Astrocyte (in vitro differentiated cells and primary cell): ENCODE results near the gene RALGPS1. TPM values are rescaled to one million over a fixed set of nuclear protein-coding genes. Genes with fewer than 3 reads are reported as not detected.

Source experiments
- DNase-seq: peaks from one replicate; pipeline ENCODE4 v3.0.0-alpha.2; 2010; ENCODE audit warnings: low read depth
- FAIRE-seq: peaks from 2 replicates; lab custom pipeline; 2011; peaks lifted over from hg19 to GRCh38; lab: Jason Lieb, UNC
- H2AFZ ChIP-seq: 2 replicates; pipeline ENCODE4 v1.6.0; 2012; ENCODE audit warnings: low read depth, low read length, inconsistent platforms
- H3K27ac ChIP-seq: 2 replicates; pipeline ENCODE4 v1.5.1; 2011; ENCODE audit warnings: low read depth, low read length, inconsistent platforms
- H3K27me3 ChIP-seq: 2 replicates; pipeline ENCODE4 v1.6.0; 2011; ENCODE audit warnings: low read length, inconsistent platforms; ENCODE audit not compliant: insufficient read depth
- H3K36me3 ChIP-seq: 2 replicates; pipeline ENCODE4 v1.5.1; 2011; ENCODE audit warnings: low read length, inconsistent platforms; ENCODE audit not compliant: insufficient read depth
- H3K4me1 ChIP-seq: 2 replicates; pipeline ENCODE4 v1.5.1; 2011; ENCODE audit warnings: low read length, inconsistent platforms; ENCODE audit not compliant: insufficient read depth
- H3K4me2 ChIP-seq: 2 replicates; pipeline ENCODE4 v1.6.0; 2012; ENCODE audit warnings: low read length, inconsistent platforms
- H3K4me3 ChIP-seq: 2 replicates; pipeline ENCODE4 v1.5.1; 2011; ENCODE audit warnings: low read depth, mild to moderate bottlenecking, low read length, inconsistent platforms; ENCODE audit not compliant: insufficient read depth
- H3K79me2 ChIP-seq: 2 replicates; pipeline ENCODE4 v1.6.0; 2012; ENCODE audit warnings: mild to moderate bottlenecking, low read length, inconsistent platforms; ENCODE audit not compliant: insufficient read depth
- H3K9ac ChIP-seq: 2 replicates; pipeline ENCODE4 v1.6.0; 2012; ENCODE audit warnings: mild to moderate bottlenecking, low read length, inconsistent platforms
- H3K9me3 ChIP-seq: 2 replicates; pipeline ENCODE4 v1.5.1; 2012; ENCODE audit warnings: low read depth, mild to moderate bottlenecking, low read length, inconsistent platforms; ENCODE audit not compliant: insufficient read depth
- H4K20me1 ChIP-seq: 2 replicates; pipeline ENCODE4 v1.6.0; 2012; ENCODE audit warnings: low read length, inconsistent platforms; ENCODE audit not compliant: insufficient read depth
- H3K27ac Mint-ChIP-seq: one replicate; pipeline ENCODE4 v1.8.0; 2021; ENCODE audit warnings: mild to moderate bottlenecking, mixed read lengths; ENCODE audit not compliant: unreplicated experiment
- H3K27me3 Mint-ChIP-seq: one replicate; pipeline ENCODE4 v1.8.0; 2021; ENCODE audit warnings: low read depth, mixed read lengths; ENCODE audit not compliant: unreplicated experiment
- H3K36me3 Mint-ChIP-seq: one replicate; pipeline ENCODE4 v1.8.0; 2021; ENCODE audit warnings: low read depth, mixed read lengths; ENCODE audit not compliant: unreplicated experiment
- H3K4me1 Mint-ChIP-seq: one replicate; pipeline ENCODE4 v1.8.0; 2021; ENCODE audit warnings: low read depth, mixed read lengths; ENCODE audit not compliant: unreplicated experiment
- H3K4me3 Mint-ChIP-seq: one replicate; pipeline ENCODE4 v1.8.0; 2021; ENCODE audit warnings: mild to moderate bottlenecking, moderate library complexity, mixed read lengths; ENCODE audit not compliant: unreplicated experiment
- H3K9me3 Mint-ChIP-seq: one replicate; pipeline ENCODE4 v1.8.0; 2021; ENCODE audit warnings: mild to moderate bottlenecking, mixed read lengths; ENCODE audit not compliant: unreplicated experiment
- CTCF ChIP-seq: IDR thresholded peaks from 2 replicates; pipeline ENCODE4 v1.5.1; 2011; ENCODE audit warnings: low read depth, mild to moderate bottlenecking, inconsistent platforms, low read length, moderate library complexity; ENCODE audit not compliant: insufficient read depth
- EZH2 ChIP-seq: IDR thresholded peaks from 2 replicates; pipeline ENCODE4 v1.6.1; 2012; ENCODE audit warnings: mild to moderate bottlenecking, low read length, inconsistent platforms; ENCODE audit not compliant: insufficient read depth
- total RNA-seq: library from RNA; stranded (reverse); gene quantifications from 2 replicates; pipeline ENCODE4 v1.2.1, GENCODE V29; 2021

The RALGPS1 gene
- total RNA-seq, 1 donor from 2014 or later, result 2.8 TPM

DNA sequence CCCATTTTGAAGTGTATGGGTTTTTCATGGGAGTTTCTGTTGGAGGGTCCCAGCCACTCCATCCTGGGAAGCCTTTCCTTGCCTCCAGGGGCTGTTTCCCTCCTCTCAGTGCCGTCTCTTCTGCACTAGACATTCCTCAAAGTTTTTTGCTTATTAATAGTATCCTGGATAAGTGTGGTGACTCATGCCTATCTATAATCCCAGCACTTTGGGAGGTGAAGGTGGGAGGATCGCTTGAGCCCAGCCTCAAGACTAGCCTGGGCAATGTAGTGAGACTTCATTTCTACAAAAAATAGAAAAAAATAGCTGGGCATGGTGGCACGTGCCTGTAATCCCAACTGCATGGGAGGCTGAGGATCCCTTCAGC lies 43.1 kb downstream of the RALGPS1 start:
- H3K4me3 Mint-ChIP-seq, result no peak overlapping the region
- peak overlapping the region; percentile 60 for H3K9ac ChIP-seq
- H4K20me1 ChIP-seq, result no peaks in the 10 kb centered on the region
- H3K9me3 Mint-ChIP-seq, result peaks cover 2% of the 10 kb centered on the region
- DNase-seq (peak; percentile 65), FAIRE-seq (peak; percentile 37)
- peaks cover 13% of the 10 kb centered on the region for H3K4me1 ChIP-seq
- no peaks in the 10 kb centered on the region for H3K36me3 ChIP-seq
- peak overlapping the region; percentile 76 for H3K27ac Mint-ChIP-seq
- no peaks in the 10 kb centered on the region for H3K9me3 ChIP-seq
- H3K27me3 Mint-ChIP-seq, result peaks cover 23% of the 10 kb centered on the region
- H3K4me2 ChIP-seq, result peak overlapping the region; percentile 26
- H3K27me3 ChIP-seq, result peaks cover 6% of the 10 kb centered on the region
- peak overlapping the region; percentile 52 for H3K27ac ChIP-seq
- no peak overlapping the region for H2AFZ ChIP-seq
- no peak overlapping the region for H3K4me3 ChIP-seq
- no peak for TF ChIP-seq CTCF
- no peak for TF ChIP-seq EZH2
- peaks cover 10% of the 10 kb centered on the region for H3K4me1 Mint-ChIP-seq
- H3K36me3 Mint-ChIP-seq, result no peaks in the 10 kb centered on the region
- no peaks in the 10 kb centered on the region for H3K79me2 ChIP-seq

DNA sequence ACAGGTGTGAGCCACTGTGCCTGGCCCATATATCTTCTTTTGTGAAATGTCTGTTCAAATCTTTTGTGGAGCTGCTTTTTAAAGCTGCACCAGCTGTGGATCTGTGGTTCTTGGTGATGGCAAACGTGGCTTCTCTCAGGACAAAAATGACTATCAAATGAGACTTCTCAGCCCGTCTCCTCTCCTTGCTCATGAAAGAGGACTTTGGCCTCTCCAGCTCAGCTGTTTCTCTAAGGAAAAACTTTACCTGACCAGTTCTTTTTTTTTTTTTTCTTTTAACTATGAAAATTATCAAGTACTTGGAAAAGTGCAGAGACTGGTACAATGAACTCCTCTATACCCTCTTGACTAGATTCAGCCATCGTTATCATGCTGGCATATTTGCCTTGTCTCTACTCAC lies 44.8 kb downstream of the RALGPS1 start:
- peaks cover 10% of the 10 kb centered on the region for H3K4me1 Mint-ChIP-seq
- peaks cover 6% of the 10 kb centered on the region for H3K27me3 ChIP-seq
- no peak overlapping the region for H2AFZ ChIP-seq
- peaks cover 15% of the 10 kb centered on the region for H3K27me3 Mint-ChIP-seq
- H3K9me3 ChIP-seq, result no peaks in the 10 kb centered on the region
- H3K27ac ChIP-seq, result no peak overlapping the region
- no peaks in the 10 kb centered on the region for H3K36me3 ChIP-seq
- H3K79me2 ChIP-seq, result no peaks in the 10 kb centered on the region
- H3K27ac Mint-ChIP-seq, result no peak overlapping the region
- H3K9me3 Mint-ChIP-seq, result peaks cover 2% of the 10 kb centered on the region
- no peak overlapping the region for H3K9ac ChIP-seq
- no peaks in the 10 kb centered on the region for H4K20me1 ChIP-seq
- no peak for TF ChIP-seq CTCF
- no peak for TF ChIP-seq EZH2
- no peak overlapping the region for H3K4me3 Mint-ChIP-seq
- H3K4me1 ChIP-seq, result peaks cover 13% of the 10 kb centered on the region
- FAIRE-seq (no peak), DNase-seq (no peak)
- no peaks in the 10 kb centered on the region for H3K36me3 Mint-ChIP-seq
- no peak overlapping the region for H3K4me3 ChIP-seq
- no peak overlapping the region for H3K4me2 ChIP-seq

GRCh38 chr9:126959917-126960316 lies 45.3 kb downstream of the RALGPS1 start:
- H3K9ac ChIP-seq, result no peak overlapping the region
- peaks cover 10% of the 10 kb centered on the region for H3K4me1 Mint-ChIP-seq
- no peak overlapping the region for H2AFZ ChIP-seq
- no peaks in the 10 kb centered on the region for H3K79me2 ChIP-seq
- H3K36me3 ChIP-seq, result no peaks in the 10 kb centered on the region
- no peak overlapping the region for H3K4me3 ChIP-seq
- no peaks in the 10 kb centered on the region for H3K9me3 ChIP-seq
- no peak overlapping the region for H3K4me3 Mint-ChIP-seq
- DNase-seq (no peak), FAIRE-seq (no peak)
- H3K27me3 ChIP-seq, result peaks cover 6% of the 10 kb centered on the region
- H3K4me1 ChIP-seq, result peaks cover 13% of the 10 kb centered on the region
- no peaks in the 10 kb centered on the region for H3K36me3 Mint-ChIP-seq
- peaks cover 17% of the 10 kb centered on the region for H3K27me3 Mint-ChIP-seq
- H4K20me1 ChIP-seq, result no peaks in the 10 kb centered on the region
- H3K4me2 ChIP-seq, result no peak overlapping the region
- no peak overlapping the region for H3K27ac ChIP-seq
- no peak overlapping the region for H3K27ac Mint-ChIP-seq
- peaks cover 2% of the 10 kb centered on the region for H3K9me3 Mint-ChIP-seq
- no peak for TF ChIP-seq EZH2
- TF ChIP-seq CTCF, result no peak
